Measurements from ENCODE around the gene DNLZ. TPM values are rescaled to one million over a fixed set of nuclear protein-coding genes. Genes with fewer than 3 reads are reported as not detected.
A peak's percentile ranks its signal among the peaks of the same experiment; 100 is the strongest.

DNLZ gene
- polyA plus RNA-seq, 1 of the 3 experiments (the other 2 are of a cell fraction): 40.6 TPM

GRCh38 chr9:136366826-136367225 is 3.3 kb upstream of the DNLZ start:
- Histone ChIP-seq H3K9ac (no peak overlapping the region), H3K9me3 (no peaks in the 10 kb centered on the region), H4K20me1 (ENCODE audit: insufficient read depth) (0 out of 2 replicates have a peak, but pooled peaks cover 3% of the 10 kb centered on the region), H3K9me2 (no peaks in the 10 kb centered on the region), H3K4me1 (ENCODE audit: control insufficient read depth in 1 of 2, insufficient read depth in 2 of 2, low read depth in 1 of 2, low read length in 1 of 2) (peaks cover 0 to 34% of the 10 kb centered on the region in 2 experiments; a peak in 1 of 4 replicates), H3K79me2 (ENCODE audit: insufficient read depth) (no peaks in the 10 kb centered on the region), H3K36me3 (replicated peaks in 1 of 2; ENCODE audit: control insufficient read depth in 1 of 2, insufficient read depth in 2 of 2, low read length in 1 of 2) (no peaks in the 10 kb centered on the region), H3K27ac (ENCODE audit: low read depth in 2 of 2, low read length in 1 of 2) (no peak overlapping the region), H3K4me3 (ENCODE audit: low read depth in 2 of 2, low read length in 1 of 2) (no peak overlapping the region), H3K27me3 (ENCODE audit: insufficient read depth) (no peaks in the 10 kb centered on the region), H2AFZ (ENCODE audit: low read depth) (no peak overlapping the region), H3K4me2 (no peak overlapping the region), H3F3A (replicated peaks; ENCODE audit: insufficient read depth) (no peaks in the 10 kb centered on the region)
- 100% methylated on average over 2 of the region's 9 CpGs for WGBS (ENCODE audit: low lambda C conversion rate)
- no peak for DNase-seq
- ChIA-PET CTCF (interaction anchor here (0.8 to 6.8 kb wide), 6 partner anchors 6 to 54 kb away, joined by 5 to 65 read pairs (median 14); partner anchors contain the start of genes CARD9, ENTR1, PMPCA and SNAPC4), POLR2A (interaction anchor here (2.1 kb wide), 1 partner anchor 18 kb away, joined by 11 read pairs; no protein-coding TSS in a partner anchor)
- TF ChIP-seq MXI1 (IDR thresholded peaks at IDR 0.05; ENCODE audit: low read depth, low read length): no peak
- no peak for TF ChIP-seq SMC3 (IDR thresholded peaks at IDR 0.05; ENCODE audit: low read depth, low read length)
- no peak for TF ChIP-seq NFIC (IDR thresholded peaks at IDR 0.05; ENCODE audit: borderline replicate concordance)
- no peak for TF ChIP-seq RAD21 (IDR thresholded peaks at IDR 0.05; ENCODE audit: low read length)
- no peak for TF ChIP-seq TEAD4 (IDR thresholded peaks at IDR 0.05; ENCODE audit: borderline replicate concordance, insufficient read depth)
- no peak for TF ChIP-seq ZBTB33 (IDR thresholded peaks at IDR 0.05; ENCODE audit: borderline replicate concordance, low read depth)
- no peak for TF ChIP-seq TAF1 (IDR thresholded peaks at IDR 0.05; ENCODE audit: borderline replicate concordance, low read depth, low read length)

- TF ChIP-seq TEAD4 (IDR thresholded peaks at IDR 0.05; ENCODE audit: borderline replicate concordance, insufficient read depth): no peak
- no peak for TF ChIP-seq GABPA (IDR thresholded peaks at IDR 0.05; ENCODE audit: low read depth)
- TF ChIP-seq FOSL2 (IDR thresholded peaks at IDR 0.05; ENCODE audit: borderline replicate concordance, low read depth): no peak
- TF ChIP-seq SIN3A (IDR thresholded peaks at IDR 0.05; ENCODE audit: borderline replicate concordance, low read depth, low read length): no peak
- TF ChIP-seq JUND (IDR thresholded peaks at IDR 0.05): no peak
- TF ChIP-seq IRF3 (IDR thresholded peaks at IDR 0.05; ENCODE audit: low read depth, low read length): no peak
- H3K4me3 ChIP-seq (ENCODE audit: low read depth in 2 of 2, low read length in 1 of 2): no peak overlapping the region
- POLR2A ChIA-PET: interaction anchor here (1.4 to 2.1 kb wide), 2 partner anchors 19 to 20 kb away, joined by 3 to 11 read pairs; no protein-coding TSS in a partner anchor
These were observed 2.3 kb upstream of the DNLZ start for GRCh38 chr9:136365775-136366222.

More at GRCh38 chr9:136365775-136366222, 2.3 kb upstream of the DNLZ start:
- no peaks in the 10 kb centered on the region for H3K9me2 ChIP-seq
- H3F3A ChIP-seq (replicated peaks; ENCODE audit: insufficient read depth): no peaks in the 10 kb centered on the region
- H3K79me2 ChIP-seq (ENCODE audit: insufficient read depth): no peaks in the 10 kb centered on the region
- H3K9me3 ChIP-seq: no peaks in the 10 kb centered on the region
- H3K36me3 ChIP-seq (replicated peaks in 1 of 2; ENCODE audit: control insufficient read depth in 1 of 2, insufficient read depth in 2 of 2, low read length in 1 of 2): no peaks in the 10 kb centered on the region
- H2AFZ ChIP-seq (ENCODE audit: low read depth): no peak overlapping the region
- peak overlapping the region in 1 of 2 experiments; percentile 77; a peak in 2 of 4 replicates for H3K27ac ChIP-seq (ENCODE audit: low read depth in 2 of 2, low read length in 1 of 2)
- H3K9ac ChIP-seq: no peak overlapping the region
- 0 out of 2 replicates have a peak, but pooled peaks cover 3% of the 10 kb centered on the region for H4K20me1 ChIP-seq (ENCODE audit: insufficient read depth)
- 96% methylated on average over 8 of the region's 9 CpGs for WGBS (ENCODE audit: low lambda C conversion rate)
- H3K4me2 ChIP-seq: no peak overlapping the region
- no peaks in the 10 kb centered on the region for H3K27me3 ChIP-seq (ENCODE audit: insufficient read depth)
- CTCF ChIA-PET: interaction anchor here (0.6 to 6.8 kb wide), 7 partner anchors 7 to 119 kb away, joined by 3 to 65 read pairs (median 41); partner anchors contain the start of genes CARD9, ENTR1, GPSM1 and PMPCA
- no peak for DNase-seq
- peaks cover 0 to 45% of the 10 kb centered on the region in 2 experiments; a peak in 1 of 4 replicates for H3K4me1 ChIP-seq (ENCODE audit: control insufficient read depth in 1 of 2, insufficient read depth in 2 of 2, low read depth in 1 of 2, low read length in 1 of 2)

All from SK-N-SH (cell line).